ENCODE results near the gene PBX4. TPM values are rescaled to one million over a fixed set of nuclear protein-coding genes. Genes with fewer than 3 reads are reported as not detected.
"Not testable (repeated sequence)": the region's sequence is repeated elsewhere in the genome, so short reads cannot be mapped to it uniquely, and the experiment has no call there.

The PBX4 gene
- polyA plus RNA-seq, 1 donor, result 2.3 TPM

GRCh38 chr19:19626516-19627472 is 8.3 kb upstream of the PBX4 start:
- DNase-seq, result no peak
- H3K36me3 ChIP-seq (ENCODE audit: control insufficient read depth, insufficient read depth, low read length), result no peaks in the 10 kb centered on the region
- peaks cover 5% of the 10 kb centered on the region for H3K9me3 ChIP-seq (ENCODE audit: control insufficient read depth, low read depth, low read length)
- H3K4me3 ChIP-seq (ENCODE audit: low read length), result peak overlapping the region; percentile 50
- H3K4me1 ChIP-seq (ENCODE audit: control insufficient read depth, insufficient read depth, low read length), result no peaks in the 10 kb centered on the region
- no peaks in the 10 kb centered on the region for H3K27me3 ChIP-seq (ENCODE audit: control insufficient read depth, insufficient read depth, low read length)
- WGBS (ENCODE audit: insufficient coverage, low lambda C conversion rate), result no CpG with 5 or more reads among the region's 48 CpGs
- no peak overlapping the region for H3K27ac ChIP-seq (ENCODE audit: low read length)

GRCh38 chr19:19624032-19624570 is 5.6 kb upstream of the PBX4 start:
- H3K4me1 ChIP-seq (ENCODE audit: control insufficient read depth, insufficient read depth, low read length), result no peaks in the 10 kb centered on the region
- WGBS (ENCODE audit: insufficient coverage, low lambda C conversion rate), result no CpG with 5 or more reads among the region's 19 CpGs
- no peaks in the 10 kb centered on the region for H3K36me3 ChIP-seq (ENCODE audit: control insufficient read depth, insufficient read depth, low read length)
- no peaks in the 10 kb centered on the region for H3K27me3 ChIP-seq (ENCODE audit: control insufficient read depth, insufficient read depth, low read length)
- peaks cover 5% of the 10 kb centered on the region for H3K9me3 ChIP-seq (ENCODE audit: control insufficient read depth, low read depth, low read length)
- no peak overlapping the region for H3K27ac ChIP-seq (ENCODE audit: low read length)
- no peak overlapping the region for H3K4me3 ChIP-seq (ENCODE audit: low read length)
- no peak for DNase-seq

- Histone ChIP-seq H3K9me3 (ENCODE audit: control insufficient read depth, low read depth, low read length) (peaks cover 5% of the 10 kb centered on the region), H3K27ac (ENCODE audit: low read length) (no peak overlapping the region), H3K4me1 (ENCODE audit: control insufficient read depth, insufficient read depth, low read length) (no peaks in the 10 kb centered on the region), H3K36me3 (ENCODE audit: control insufficient read depth, insufficient read depth, low read length) (no peaks in the 10 kb centered on the region), H3K4me3 (ENCODE audit: low read length) (no peak overlapping the region), H3K27me3 (ENCODE audit: control insufficient read depth, insufficient read depth, low read length) (no peaks in the 10 kb centered on the region)
- no peak for DNase-seq
- no CpG with 5 or more reads among the region's 5 CpGs for WGBS (ENCODE audit: insufficient coverage, low lambda C conversion rate)
Measured at GRCh38 chr19:19623383-19623782, 4.9 kb upstream of the PBX4 start.

- no peaks in the 10 kb centered on the region for H3K4me1 ChIP-seq (ENCODE audit: control insufficient read depth, insufficient read depth, low read length)
- H3K27me3 ChIP-seq (ENCODE audit: control insufficient read depth, insufficient read depth, low read length), result peaks cover 15% of the 10 kb centered on the region
- no peak overlapping the region for H3K4me3 ChIP-seq (ENCODE audit: low read length)
- no peak overlapping the region for H3K27ac ChIP-seq (ENCODE audit: low read length)
- no CpG with 5 or more reads among the region's 7 CpGs for WGBS (ENCODE audit: insufficient coverage, low lambda C conversion rate)
- no peak for DNase-seq
- H3K9me3 ChIP-seq (ENCODE audit: control insufficient read depth, low read depth, low read length), result no peaks in the 10 kb centered on the region
- no peaks in the 10 kb centered on the region for H3K36me3 ChIP-seq (ENCODE audit: control insufficient read depth, insufficient read depth, low read length)
Measured at GRCh38 chr19:19619849-19620210, 1.3 kb upstream of the PBX4 start.

- H3K27me3 ChIP-seq (ENCODE audit: control insufficient read depth, insufficient read depth, low read length), result peaks cover 15% of the 10 kb centered on the region
- no peak overlapping the region for H3K27ac ChIP-seq (ENCODE audit: low read length)
- no peaks in the 10 kb centered on the region for H3K36me3 ChIP-seq (ENCODE audit: control insufficient read depth, insufficient read depth, low read length)
- H3K4me1 ChIP-seq (ENCODE audit: control insufficient read depth, insufficient read depth, low read length), result no peaks in the 10 kb centered on the region
- no peak for DNase-seq
- H3K4me3 ChIP-seq (ENCODE audit: low read length), result no peak overlapping the region
- no peaks in the 10 kb centered on the region for H3K9me3 ChIP-seq (ENCODE audit: control insufficient read depth, low read depth, low read length)
- no CpG with 5 or more reads among the region's 21 CpGs for WGBS (ENCODE audit: insufficient coverage, low lambda C conversion rate)
Measured at GRCh38 chr19:19619181-19619848, 828 bp upstream of the PBX4 start.

GRCh38 chr19:19615086-19615485 is 3.4 kb downstream of the PBX4 start:
- Histone ChIP-seq H3K9me3 (ENCODE audit: control insufficient read depth, low read depth, low read length) (no peaks in the 10 kb centered on the region), H3K27me3 (ENCODE audit: control insufficient read depth, insufficient read depth, low read length) (peaks cover 15% of the 10 kb centered on the region), H3K4me3 (ENCODE audit: low read length) (no peak overlapping the region), H3K36me3 (ENCODE audit: control insufficient read depth, insufficient read depth, low read length) (no peaks in the 10 kb centered on the region), H3K27ac (ENCODE audit: low read length) (no peak overlapping the region), H3K4me1 (ENCODE audit: control insufficient read depth, insufficient read depth, low read length) (no peaks in the 10 kb centered on the region)
- no peak for DNase-seq
- no CpG with 5 or more reads among the region's 3 CpGs for WGBS (ENCODE audit: insufficient coverage, low lambda C conversion rate)

- Histone ChIP-seq H3K4me1 (ENCODE audit: control insufficient read depth, insufficient read depth, low read length) (no peaks in the 10 kb centered on the region), H3K36me3 (ENCODE audit: control insufficient read depth, insufficient read depth, low read length) (no peaks in the 10 kb centered on the region), H3K4me3 (ENCODE audit: low read length) (no peak overlapping the region), H3K27ac (ENCODE audit: low read length) (no peak overlapping the region), H3K27me3 (ENCODE audit: control insufficient read depth, insufficient read depth, low read length) (peaks cover 15% of the 10 kb centered on the region), H3K9me3 (ENCODE audit: control insufficient read depth, low read depth, low read length) (no peaks in the 10 kb centered on the region)
- no peak for DNase-seq
- WGBS (ENCODE audit: insufficient coverage, low lambda C conversion rate), result no CpG with 5 or more reads among the region's 4 CpGs
Measured at GRCh38 chr19:19613506-19613905, 5.0 kb downstream of the PBX4 start.

- Histone ChIP-seq H3K27me3 (ENCODE audit: control insufficient read depth, insufficient read depth, low read length) (no peaks in the 10 kb centered on the region), H3K4me1 (ENCODE audit: control insufficient read depth, insufficient read depth, low read length) (peaks cover 3% of the 10 kb centered on the region), H3K27ac (ENCODE audit: low read length) (no peak overlapping the region), H3K36me3 (ENCODE audit: control insufficient read depth, insufficient read depth, low read length) (no peaks in the 10 kb centered on the region), H3K4me3 (ENCODE audit: low read length) (no peak overlapping the region), H3K9me3 (ENCODE audit: control insufficient read depth, low read depth, low read length) (no peaks in the 10 kb centered on the region)
- WGBS (ENCODE audit: insufficient coverage, low lambda C conversion rate), result no CpG with 5 or more reads among the region's 10 CpGs
- DNase-seq, result no peak
Measured at GRCh38 chr19:19610376-19611202, 7.9 kb downstream of the PBX4 start.

GRCh38 chr19:19606686-19607085 is 11.8 kb downstream of the PBX4 start:
- not testable (repeated sequence) for H3K9me3 ChIP-seq (ENCODE audit: control insufficient read depth, low read depth, low read length); H3K4me3 ChIP-seq (ENCODE audit: low read length); DNase-seq; H3K36me3 ChIP-seq (ENCODE audit: control insufficient read depth, insufficient read depth, low read length); H3K27ac ChIP-seq (ENCODE audit: low read length); H3K27me3 ChIP-seq (ENCODE audit: control insufficient read depth, insufficient read depth, low read length); H3K4me1 ChIP-seq (ENCODE audit: control insufficient read depth, insufficient read depth, low read length)
- WGBS (ENCODE audit: insufficient coverage, low lambda C conversion rate), result no CpG with 5 or more reads among the region's 8 CpGs

- no peak overlapping the region for H3K4me3 ChIP-seq (ENCODE audit: low read length)
Measured at GRCh38 chr19:19606021-19606420, 12.5 kb downstream of the PBX4 start.

More at GRCh38 chr19:19606021-19606420, 12.5 kb downstream of the PBX4 start:
- no peaks in the 10 kb centered on the region for H3K36me3 ChIP-seq (ENCODE audit: control insufficient read depth, insufficient read depth, low read length)
- peaks cover 3% of the 10 kb centered on the region for H3K4me1 ChIP-seq (ENCODE audit: control insufficient read depth, insufficient read depth, low read length)
- H3K9me3 ChIP-seq (ENCODE audit: control insufficient read depth, low read depth, low read length), result no peaks in the 10 kb centered on the region
- peak overlapping the region; percentile 0 for H3K27ac ChIP-seq (ENCODE audit: low read length)
- peak; percentile 63 to 86 for DNase-seq
- H3K27me3 ChIP-seq (ENCODE audit: control insufficient read depth, insufficient read depth, low read length), result no peaks in the 10 kb centered on the region
- WGBS (ENCODE audit: insufficient coverage, low lambda C conversion rate), result no CpG with 5 or more reads among the region's 1 CpG

All from large intestine (tissue), 3 donors.